Measurements from ENCODE around the gene TAS2R16. TPM values are rescaled to one million over a fixed set of nuclear protein-coding genes. Genes with fewer than 3 reads are reported as not detected.

TAS2R16 gene, protein sequence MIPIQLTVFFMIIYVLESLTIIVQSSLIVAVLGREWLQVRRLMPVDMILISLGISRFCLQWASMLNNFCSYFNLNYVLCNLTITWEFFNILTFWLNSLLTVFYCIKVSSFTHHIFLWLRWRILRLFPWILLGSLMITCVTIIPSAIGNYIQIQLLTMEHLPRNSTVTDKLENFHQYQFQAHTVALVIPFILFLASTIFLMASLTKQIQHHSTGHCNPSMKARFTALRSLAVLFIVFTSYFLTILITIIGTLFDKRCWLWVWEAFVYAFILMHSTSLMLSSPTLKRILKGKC
- total RNA-seq (not detected), polyA plus RNA-seq (not detected)
- long read RNA-seq, donor 1, result 0 reads
- long read RNA-seq, donor 2, result 0 reads
- long read RNA-seq, donor 3, result 0 reads
- long read RNA-seq, donor 4, result 0 reads
- long read RNA-seq, donor 5, result 0 reads

DNA sequence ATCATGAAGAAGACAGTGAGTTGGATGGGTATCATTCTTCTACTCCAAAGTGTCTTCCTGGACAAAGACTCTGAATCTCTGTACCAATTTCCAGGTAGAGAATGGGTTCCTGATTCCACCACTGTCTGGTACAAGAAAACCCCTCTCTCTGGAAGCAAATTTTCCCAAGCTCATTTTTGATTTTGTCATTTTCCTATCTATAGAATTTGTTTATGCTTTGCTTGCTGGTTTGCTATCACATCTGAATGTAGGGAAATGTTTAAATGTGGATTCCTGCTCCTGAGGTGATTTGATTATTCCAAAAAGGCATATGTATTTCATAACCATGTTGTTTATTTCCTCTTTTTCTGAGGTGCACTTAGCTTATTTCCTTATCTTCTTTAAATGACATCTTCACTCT, at the start of gene TAS2R16:
TSS of gene TAS2R16 (minus strand) at position 101 of the 400 bp plus-strand sequence. CDS start at position 35, 66 bp downstream.
- TF ChIP-seq, protein P1, sequence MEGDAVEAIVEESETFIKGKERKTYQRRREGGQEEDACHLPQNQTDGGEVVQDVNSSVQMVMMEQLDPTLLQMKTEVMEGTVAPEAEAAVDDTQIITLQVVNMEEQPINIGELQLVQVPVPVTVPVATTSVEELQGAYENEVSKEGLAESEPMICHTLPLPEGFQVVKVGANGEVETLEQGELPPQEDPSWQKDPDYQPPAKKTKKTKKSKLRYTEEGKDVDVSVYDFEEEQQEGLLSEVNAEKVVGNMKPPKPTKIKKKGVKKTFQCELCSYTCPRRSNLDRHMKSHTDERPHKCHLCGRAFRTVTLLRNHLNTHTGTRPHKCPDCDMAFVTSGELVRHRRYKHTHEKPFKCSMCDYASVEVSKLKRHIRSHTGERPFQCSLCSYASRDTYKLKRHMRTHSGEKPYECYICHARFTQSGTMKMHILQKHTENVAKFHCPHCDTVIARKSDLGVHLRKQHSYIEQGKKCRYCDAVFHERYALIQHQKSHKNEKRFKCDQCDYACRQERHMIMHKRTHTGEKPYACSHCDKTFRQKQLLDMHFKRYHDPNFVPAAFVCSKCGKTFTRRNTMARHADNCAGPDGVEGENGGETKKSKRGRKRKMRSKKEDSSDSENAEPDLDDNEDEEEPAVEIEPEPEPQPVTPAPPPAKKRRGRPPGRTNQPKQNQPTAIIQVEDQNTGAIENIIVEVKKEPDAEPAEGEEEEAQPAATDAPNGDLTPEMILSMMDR (IDR thresholded peaks at IDR 0.05; ENCODE audit: control extremely low read depth, extremely low read depth), result no peak
- no peak within 1 kb of the TSS for H3K27ac ChIP-seq (ENCODE audit: low read depth in 1 of 2, low read length in 1 of 2)
- ATAC-seq (ENCODE audit: insufficient read depth, low FRiP score), result no peak

DNA sequence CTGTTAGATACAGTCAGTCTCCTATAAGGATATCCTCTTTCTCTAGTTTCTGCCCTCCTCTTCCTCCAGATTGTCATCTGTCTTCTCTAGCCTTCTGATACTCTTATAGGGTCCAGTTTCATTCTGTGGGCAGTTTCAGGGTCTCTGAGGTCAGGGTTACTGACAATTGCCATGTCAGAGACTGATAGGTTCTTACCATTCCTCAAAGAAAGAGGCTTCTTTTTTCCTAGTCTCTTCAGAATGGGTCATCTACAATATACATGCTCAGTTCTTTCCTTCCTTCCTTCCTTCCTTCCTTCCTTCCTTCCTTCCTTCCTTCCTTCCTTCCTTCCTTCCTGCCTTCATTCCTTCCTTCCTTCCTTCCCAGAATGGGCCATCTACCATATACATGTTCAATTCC, 48.1 kb upstream of the TAS2R16 start:
- Histone ChIP-seq H3K27ac (ENCODE audit: low read depth in 1 of 2, low read length in 1 of 2) (no peak overlapping the region), H3K4me1 (ENCODE audit: control insufficient read depth in 5 of 5, insufficient read depth in 5 of 5, low read length in 5 of 5) (no peaks in the 10 kb centered on the region), H3K4me3 (no peak overlapping the region), H3K9me3 (ENCODE audit: control insufficient read depth in 4 of 4, insufficient read depth in 3 of 4, low read length in 3 of 4) (peaks cover 0 to 2% (median 0%) of the 10 kb centered on the region in 4 donors), H3K9ac (ENCODE audit: insufficient read depth in 1 of 2, low read length in 2 of 2) (no peak overlapping the region), H3K36me3 (ENCODE audit: control insufficient read depth in 4 of 4, insufficient read depth in 4 of 4, low read length in 4 of 4) (no peaks in the 10 kb centered on the region), H3K27me3 (ENCODE audit: control insufficient read depth in 3 of 3, insufficient read depth in 3 of 3, low read length in 2 of 3) (no peaks in the 10 kb centered on the region)
- ATAC-seq (ENCODE audit: insufficient read depth, low FRiP score) (no peak), DNase-seq (no peak)
- TF ChIP-seq, protein P1 (IDR thresholded peaks at IDR 0.05; ENCODE audit: control extremely low read depth, extremely low read depth), result no peak

More for the DNA sequence above, at the start of gene TAS2R16:
- Histone ChIP-seq H3K27me3 (ENCODE audit: control insufficient read depth in 3 of 3, insufficient read depth in 3 of 3, low read length in 2 of 3) (no peaks in the 10 kb centered on the region), H3K9me3 (ENCODE audit: control insufficient read depth in 4 of 4, insufficient read depth in 3 of 4, low read length in 3 of 4) (peaks cover 0 to 1% (median 0%) of the 10 kb centered on the region in 4 donors), H3K4me3 (no peak within 1 kb of the TSS), H3K9ac (ENCODE audit: insufficient read depth in 1 of 2, low read length in 2 of 2) (no peak within 1 kb of the TSS), H3K36me3 (ENCODE audit: control insufficient read depth in 4 of 4, insufficient read depth in 4 of 4, low read length in 4 of 4) (no peaks in the 10 kb centered on the region), H3K4me1 (ENCODE audit: control insufficient read depth in 5 of 5, insufficient read depth in 5 of 5, low read length in 5 of 5) (no peaks in the 10 kb centered on the region)
- DNase-seq, result no peak

DNA sequence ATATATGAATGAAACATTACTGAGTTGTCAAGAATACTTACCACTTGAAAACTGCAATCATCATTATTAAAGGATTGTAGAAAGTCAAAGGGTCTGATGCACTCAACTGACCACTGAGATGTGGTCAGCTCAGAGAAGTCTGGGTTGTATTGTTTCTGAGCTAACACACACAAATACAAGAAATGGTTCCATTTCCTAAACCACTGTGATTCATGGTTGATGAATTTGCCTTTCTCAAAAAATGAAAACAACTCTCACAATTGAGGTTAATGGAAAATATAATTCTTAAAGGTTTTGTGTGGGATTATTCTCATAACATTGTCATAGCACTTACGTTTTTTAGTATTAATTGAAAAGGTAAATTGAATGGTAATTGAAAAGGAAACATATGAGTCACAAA, 45.6 kb upstream of the TAS2R16 start:
- no peaks in the 10 kb centered on the region for H3K27me3 ChIP-seq (ENCODE audit: control insufficient read depth in 3 of 3, insufficient read depth in 3 of 3, low read length in 2 of 3)
- 72 to 86% methylated on average over 1 of the region's 1 CpG for WGBS, 2 donors
- H3K36me3 ChIP-seq (ENCODE audit: control insufficient read depth in 4 of 4, insufficient read depth in 4 of 4, low read length in 4 of 4), result no peaks in the 10 kb centered on the region
- ATAC-seq (ENCODE audit: insufficient read depth, low FRiP score) (no peak), DNase-seq (no peak)
- no peak overlapping the region for H3K4me3 ChIP-seq
- H3K9ac ChIP-seq (ENCODE audit: insufficient read depth in 1 of 2, low read length in 2 of 2), result no peak overlapping the region
- H3K9me3 ChIP-seq (ENCODE audit: control insufficient read depth in 4 of 4, insufficient read depth in 3 of 4, low read length in 3 of 4), result no peaks in the 10 kb centered on the region
- H3K4me1 ChIP-seq (ENCODE audit: control insufficient read depth in 5 of 5, insufficient read depth in 5 of 5, low read length in 5 of 5), result no peaks in the 10 kb centered on the region
- no peak overlapping the region for H3K27ac ChIP-seq (ENCODE audit: low read depth in 1 of 2, low read length in 1 of 2)
- TF ChIP-seq, protein P1 (IDR thresholded peaks at IDR 0.05; ENCODE audit: control extremely low read depth, extremely low read depth), result no peak

All from lung (tissue), 16 donors.